ENCODE data around the gene MAN1A1.

GRCh38 chr6:119270545-119270944 is 79.0 kb downstream of the MAN1A1 start:
- TF ChIP-seq CTCF (IDR thresholded peaks at IDR 0.05) (no peak), POLR2A (IDR thresholded peaks at IDR 0.05) (no peak)

Data from body of pancreas (tissue), 4 donors.